NOMO-1 treated with DMSO at 0.1 percent for 48 hours (cell line): Measurements from ENCODE around the gene AZU1.
A peak's percentile ranks its signal among the peaks of the same experiment; 100 is the strongest.
"Not testable (repeated sequence)": the region's sequence is repeated elsewhere in the genome, so short reads cannot be mapped to it uniquely, and the experiment has no call there.

Source experiments
- DNase-seq: peaks from one replicate; lab custom pipeline; 2025; ENCODE audit not compliant: unreplicated experiment; lab: John Stamatoyannopoulos, UW

AZU1 gene

DNA sequence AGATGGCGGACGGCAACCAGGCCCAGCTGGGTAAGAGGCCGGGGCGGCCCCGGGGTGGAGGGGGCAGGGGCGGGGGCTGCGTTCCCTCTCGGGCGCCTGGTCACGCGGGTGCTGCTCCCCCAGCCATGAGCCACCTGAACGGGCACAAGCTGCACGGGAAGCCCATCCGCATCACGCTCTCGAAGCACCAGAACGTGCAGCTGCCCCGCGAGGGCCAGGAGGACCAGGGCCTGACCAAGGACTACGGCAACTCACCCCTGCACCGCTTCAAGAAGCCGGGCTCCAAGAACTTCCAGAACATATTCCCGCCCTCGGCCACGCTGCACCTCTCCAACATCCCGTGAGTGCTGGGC, 19.2 kb upstream of the AZU1 start:
- no peak for DNase-seq

DNA sequence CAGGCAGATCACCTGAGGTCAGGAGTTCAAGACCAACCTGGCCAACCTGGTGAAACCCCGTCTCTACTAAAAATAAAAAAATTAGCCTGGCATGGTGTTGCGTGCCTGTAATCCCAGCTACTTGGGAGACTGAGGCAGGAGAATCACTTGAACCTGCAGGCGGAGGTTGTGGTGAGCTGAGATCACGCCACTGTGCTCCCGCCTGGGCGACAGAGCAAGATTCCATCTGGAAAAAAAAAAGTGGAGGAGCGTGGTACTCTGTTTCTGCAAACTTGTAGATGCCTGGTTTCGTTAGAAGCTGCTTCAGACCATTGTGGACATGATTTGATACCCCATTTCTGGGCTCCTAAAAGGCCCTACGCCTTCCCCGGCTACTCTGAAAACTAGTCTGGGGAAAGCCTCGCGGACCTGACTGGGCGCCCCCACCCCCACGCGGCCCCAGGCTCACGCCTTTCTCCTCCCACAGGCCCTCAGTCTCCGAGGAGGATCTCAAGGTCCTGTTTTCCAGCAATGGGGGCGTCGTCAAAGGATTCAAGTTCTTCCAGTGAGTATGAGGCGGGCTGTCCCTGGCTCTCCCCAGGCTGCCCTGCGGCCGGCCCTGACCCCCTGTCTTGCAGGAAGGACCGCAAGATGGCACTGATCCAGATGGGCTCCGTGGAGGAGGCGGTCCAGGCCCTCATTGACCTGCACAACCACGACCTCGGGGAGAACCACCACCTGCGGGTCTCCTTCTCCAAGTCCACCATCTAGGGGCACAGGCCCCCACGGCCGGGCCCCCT, 17.4 kb upstream of the AZU1 start:
- no peak for DNase-seq

DNA sequence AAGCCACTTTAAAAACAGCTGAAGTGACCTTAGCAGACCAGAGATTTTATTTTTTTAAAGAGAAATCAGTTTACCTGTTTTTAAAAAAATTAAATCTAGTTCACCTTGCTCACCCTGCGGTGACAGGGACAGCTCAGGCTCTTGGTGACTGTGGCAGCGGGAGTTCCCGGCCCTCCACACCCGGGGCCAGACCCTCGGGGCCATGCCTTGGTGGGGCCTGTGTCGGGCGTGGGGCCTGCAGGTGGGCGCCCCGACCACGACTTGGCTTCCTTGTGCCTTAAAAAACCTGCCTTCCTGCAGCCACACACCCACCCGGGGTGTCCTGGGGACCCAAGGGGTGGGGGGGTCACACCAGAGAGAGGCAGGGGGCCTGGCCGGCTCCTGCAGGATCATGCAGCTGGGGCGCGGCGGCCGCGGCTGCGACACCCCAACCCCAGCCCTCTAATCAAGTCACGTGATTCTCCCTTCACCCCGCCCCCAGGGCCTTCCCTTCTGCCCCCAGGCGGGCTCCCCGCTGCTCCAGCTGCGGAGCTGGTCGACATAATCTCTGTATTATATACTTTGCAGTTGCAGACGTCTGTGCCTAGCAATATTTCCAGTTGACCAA, 16.7 kb upstream of the AZU1 start:
- DNase-seq: no peak

DNA sequence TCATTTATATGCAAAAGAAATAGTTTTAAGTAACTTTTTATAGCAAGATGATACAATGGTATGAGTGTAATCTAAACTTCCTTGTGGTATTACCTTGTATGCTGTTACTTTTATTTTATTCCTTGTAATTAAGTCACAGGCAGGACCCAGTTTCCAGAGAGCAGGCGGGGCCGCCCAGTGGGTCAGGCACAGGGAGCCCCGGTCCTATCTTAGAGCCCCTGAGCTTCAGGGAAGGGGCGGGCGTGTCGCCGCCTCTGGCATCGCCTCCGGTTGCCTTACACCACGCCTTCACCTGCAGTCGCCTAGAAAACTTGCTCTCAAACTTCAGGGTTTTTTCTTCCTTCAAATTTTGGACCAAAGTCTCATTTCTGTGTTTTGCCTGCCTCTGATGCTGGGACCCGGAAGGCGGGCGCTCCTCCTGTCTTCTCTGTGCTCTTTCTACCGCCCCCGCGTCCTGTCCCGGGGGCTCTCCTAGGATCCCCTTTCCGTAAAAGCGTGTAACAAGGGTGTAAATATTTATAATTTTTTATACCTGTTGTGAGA, 16.1 kb upstream of the AZU1 start:
- no peak for DNase-seq

DNA sequence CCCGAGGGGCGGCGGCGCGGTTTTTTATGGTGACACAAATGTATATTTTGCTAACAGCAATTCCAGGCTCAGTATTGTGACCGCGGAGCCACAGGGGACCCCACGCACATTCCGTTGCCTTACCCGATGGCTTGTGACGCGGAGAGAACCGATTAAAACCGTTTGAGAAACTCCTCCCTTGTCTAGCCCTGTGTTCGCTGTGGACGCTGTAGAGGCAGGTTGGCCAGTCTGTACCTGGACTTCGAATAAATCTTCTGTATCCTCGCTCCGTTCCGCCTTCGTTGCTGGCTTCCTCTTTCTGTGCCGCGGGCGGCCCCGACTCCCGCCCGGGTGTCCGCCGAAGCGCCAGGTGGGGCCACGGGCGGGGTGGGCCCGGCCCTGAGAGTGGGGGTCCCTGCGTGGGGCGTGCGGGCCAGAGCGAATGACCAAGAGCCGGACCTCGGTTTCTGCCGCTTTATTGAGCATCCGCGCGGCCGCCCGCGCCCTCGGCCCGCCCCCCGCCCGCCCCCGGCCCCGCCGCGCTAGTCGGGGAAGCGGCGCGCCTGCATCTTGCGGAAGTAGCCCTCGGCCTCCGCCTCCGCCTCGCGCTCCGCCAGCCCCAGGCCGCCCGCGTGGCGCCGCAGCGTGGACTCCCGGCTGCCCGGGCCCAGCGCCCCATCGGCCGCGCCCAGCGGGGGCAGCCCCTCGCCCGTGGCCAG, 15.4 kb upstream of the AZU1 start:
- DNase-seq: no peak

DNA sequence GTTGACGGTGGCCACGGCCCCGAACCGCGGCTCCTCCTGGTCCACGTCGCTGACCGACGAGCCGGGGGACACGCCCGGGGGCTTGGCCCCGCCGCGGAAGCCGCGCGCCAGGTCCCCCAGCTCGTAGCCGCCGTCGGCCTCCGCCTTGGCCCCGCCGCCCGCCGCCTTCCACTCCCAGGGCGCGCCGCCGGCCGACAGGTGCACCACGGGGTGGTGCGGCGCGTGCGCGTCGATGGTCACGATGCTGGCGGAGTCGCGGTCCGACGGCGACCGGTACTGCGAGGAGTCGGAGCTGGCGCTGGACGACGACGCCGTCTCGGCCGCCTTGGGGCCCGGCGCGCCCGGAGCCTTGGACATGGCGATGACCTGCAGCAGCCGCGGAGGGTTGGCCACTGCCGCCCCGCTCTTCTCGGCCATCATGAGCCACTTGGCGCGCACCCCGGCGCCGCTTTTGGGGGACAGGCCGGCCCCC, 14.9 kb upstream of the AZU1 start:
- no peak for DNase-seq

DNA sequence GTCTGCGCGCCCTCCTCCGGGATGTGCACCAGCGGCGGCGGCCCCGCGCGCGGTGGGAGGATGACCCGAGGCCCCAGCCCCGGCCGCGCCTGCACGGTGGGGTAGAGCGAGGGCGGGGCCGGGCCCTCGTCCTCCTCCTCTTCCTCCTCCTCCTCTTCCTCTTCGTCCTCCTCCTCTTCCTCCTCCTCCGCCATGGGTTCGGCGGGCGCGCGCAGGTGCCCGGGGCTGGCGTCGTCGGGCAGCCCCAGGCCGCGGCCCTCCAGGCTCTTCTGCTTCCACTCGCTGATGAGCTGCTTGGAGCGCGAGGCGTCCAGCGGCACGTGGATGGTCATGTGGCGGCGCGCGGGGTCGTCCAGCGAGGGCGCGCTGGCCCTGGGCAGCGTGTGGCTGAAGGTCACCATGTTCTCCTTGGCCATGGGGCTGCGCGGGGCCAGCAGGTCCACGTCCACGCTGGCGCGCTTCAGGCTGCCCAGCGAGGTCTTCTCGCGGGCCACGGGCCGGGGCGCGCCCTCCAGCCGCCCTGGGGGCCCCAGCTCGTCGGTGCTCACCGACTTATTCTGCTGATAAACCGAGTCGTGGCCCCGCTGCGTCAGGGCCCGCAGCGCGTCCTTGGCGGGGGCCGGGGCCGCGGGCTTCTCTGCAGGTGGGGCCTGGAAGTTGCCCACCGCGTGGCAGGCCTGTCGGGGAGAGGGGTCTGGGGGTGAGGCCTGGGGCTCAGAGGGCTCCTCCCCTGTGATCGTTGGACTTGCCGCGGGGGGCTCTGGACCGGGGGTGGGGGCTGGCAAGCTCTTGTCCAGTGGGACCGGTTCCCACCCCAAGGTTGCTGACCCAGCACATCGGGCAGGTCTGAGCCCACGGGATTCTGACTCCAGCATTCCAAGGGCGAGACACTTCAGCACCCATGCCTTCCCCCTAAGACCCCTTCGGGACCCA, 14.2 kb upstream of the AZU1 start:
- no peak for DNase-seq

DNA sequence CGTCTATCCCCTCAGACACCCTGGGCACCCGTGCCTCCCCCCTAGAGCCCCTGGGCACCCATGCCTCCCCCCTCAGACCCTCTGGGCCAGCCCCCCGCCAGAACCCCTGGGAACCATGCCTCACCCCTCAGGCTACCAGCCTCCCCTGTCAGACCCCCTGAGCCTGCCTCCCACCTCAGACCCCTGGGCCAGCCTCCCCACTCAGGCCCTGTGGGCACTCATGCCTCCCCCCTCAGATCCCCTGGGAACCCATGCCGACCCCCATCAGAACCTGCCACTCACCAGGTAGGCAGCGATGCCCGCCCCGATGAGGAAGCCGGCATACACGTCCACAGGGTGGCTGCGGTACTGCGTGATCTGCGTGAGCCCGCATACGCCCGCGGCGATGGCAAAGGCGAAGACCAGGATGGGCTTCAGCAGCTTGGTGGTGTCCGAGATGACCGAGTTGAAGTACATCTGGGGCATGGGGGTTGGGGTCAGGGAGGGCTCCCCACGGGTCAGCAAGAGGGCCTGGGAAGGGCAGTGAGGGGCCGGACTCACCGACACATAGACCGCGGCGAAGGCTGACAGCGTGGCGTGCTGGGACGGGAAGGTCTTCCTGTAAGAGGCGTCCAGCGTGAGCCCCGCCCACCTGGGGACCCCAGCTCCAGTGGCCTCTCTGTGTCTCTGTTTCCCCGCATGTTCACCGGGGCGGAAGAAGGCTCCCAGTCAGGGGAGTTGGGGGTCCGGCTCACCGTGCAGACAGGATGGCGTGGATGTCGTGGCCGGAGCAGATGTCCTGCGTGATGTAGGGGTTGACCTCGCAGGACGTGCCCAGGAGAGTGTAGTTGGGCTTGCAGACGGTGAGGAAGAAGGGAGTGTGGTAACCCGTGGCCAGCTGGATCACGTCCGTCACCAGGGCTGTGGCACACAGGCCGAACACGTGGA, 13.2 kb upstream of the AZU1 start:
- DNase-seq: no peak

DNA sequence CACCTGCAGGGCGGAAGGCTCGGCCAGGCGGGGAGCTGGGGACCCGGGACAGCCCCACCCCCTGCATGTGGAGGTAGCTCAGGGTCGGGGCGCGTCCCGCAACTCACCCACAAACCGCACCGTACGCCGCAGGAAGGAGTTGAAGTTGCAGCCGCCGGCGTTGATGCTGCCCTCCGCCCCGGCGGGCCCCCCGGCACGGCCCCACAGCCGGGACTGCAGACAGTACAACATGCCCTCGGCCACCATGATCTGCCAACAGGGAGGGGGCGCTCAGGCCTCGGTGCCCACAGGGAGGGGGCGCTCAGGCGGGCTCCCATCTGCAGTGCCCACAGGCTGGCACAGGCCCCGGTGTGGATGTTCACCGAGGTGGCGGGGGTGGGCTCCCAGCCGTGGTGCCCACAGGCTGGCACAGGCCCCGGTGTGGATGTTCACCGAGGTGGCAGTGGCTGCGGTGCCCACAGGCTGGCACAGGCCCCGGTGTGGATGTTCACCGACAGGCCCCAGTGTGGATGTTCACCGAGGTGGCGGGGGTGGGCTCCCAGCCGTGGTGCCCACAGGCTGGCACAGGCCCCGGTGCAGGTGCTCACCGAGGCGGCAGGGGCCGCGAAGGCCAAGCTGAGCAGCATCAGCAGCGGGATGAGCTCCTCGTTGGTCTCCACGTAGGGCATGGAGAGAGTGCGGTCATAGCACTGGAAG, 12.4 kb upstream of the AZU1 start:
- DNase-seq: no peak

DNA sequence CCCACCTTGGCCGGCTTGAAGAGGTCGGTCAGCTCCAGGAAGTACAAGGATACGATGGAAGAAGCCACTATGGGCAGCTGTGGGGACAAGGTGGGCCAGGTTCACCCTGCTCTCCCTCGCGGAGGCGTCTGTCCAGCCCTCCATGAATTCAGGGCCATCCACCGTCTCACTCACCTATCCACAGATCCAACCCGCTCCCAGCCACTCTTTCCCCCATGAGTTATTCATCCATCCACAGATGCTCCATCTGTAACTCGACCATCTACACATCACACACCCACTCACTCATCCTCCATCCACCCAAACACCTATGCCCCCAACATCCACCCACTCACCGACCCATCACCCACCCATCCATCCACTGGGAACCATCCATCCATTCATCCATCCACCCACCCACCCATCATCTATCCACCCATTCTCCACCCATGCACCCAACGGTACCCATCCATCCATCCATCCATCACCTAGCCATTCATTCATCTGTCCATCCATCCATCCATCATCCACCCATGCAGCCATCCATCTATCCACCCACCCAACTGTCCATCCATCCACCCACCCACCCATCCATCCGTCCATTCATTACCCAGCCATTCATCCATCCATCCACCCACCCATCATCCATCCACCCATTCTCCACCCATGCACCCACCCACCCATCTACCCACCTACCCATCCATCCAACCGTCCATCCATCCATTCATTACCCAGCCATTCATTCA, 11.7 kb upstream of the AZU1 start:
- DNase-seq: no peak

DNA sequence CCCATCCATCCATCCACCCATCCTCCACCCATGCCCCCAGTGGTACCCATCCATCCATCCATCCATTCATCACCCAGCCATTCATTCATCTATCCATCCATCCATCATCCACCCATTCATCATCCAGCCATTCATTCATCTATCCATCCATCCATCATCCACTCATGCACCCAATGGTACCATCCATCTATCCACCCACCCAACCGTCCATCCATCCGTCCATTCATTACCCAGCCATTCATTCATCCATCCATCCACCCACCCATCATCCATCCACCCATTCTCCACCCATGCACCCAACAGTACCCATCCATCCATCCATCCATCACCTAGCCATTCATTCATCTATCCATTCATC, 11.2 kb upstream of the AZU1 start:
- no peak for DNase-seq

DNA sequence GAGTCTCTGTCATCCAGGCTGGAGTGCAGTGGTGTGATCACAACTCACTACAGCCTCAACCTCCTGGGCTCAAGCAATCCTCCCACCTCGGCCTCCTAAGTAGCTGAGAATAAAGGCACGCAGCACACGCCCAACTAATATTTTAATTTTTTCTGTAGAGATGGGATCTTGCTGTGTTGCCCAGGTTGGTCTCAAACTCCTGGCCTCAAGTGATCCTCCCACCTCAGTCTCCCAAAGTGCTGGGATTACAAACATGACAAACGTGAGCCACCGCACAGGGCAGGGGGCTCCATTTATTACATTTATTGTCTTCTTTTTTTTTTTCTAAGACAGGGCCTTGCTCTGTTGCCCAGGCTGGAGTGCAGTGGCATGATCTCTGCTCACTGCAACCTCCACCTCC, 7.4 kb upstream of the AZU1 start:
- not testable (repeated sequence) for DNase-seq

DNA sequence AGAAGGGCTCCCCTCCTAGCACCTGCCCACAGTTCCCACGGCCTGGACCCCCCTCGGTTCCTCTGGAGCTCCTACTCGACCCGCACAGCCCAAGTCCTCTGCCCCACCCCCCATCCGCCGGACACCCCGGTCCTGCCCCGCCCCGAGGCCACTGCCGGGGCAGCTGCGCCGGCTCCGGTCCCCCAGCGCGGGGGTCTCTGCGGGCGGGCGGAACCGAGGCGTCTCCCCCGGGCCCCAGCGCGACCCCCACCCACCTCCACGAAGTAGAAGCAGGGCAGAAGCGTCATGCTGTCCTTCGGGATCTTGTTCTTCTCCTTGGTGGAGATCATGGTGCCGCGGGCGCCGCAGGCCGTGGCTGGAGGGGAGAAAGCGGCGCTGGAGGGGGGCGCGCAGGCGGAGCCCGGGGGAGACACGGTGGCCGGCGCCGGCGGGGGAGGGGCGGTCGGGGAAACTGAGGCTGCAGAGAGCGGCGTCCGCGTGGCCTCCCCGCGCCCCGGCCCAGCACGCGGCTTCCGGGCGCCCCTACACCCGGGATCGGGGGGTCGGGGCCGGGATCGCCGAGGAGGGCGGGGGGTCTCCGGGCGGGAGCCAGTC, 6.3 kb upstream of the AZU1 start:
- no peak for DNase-seq

DNA sequence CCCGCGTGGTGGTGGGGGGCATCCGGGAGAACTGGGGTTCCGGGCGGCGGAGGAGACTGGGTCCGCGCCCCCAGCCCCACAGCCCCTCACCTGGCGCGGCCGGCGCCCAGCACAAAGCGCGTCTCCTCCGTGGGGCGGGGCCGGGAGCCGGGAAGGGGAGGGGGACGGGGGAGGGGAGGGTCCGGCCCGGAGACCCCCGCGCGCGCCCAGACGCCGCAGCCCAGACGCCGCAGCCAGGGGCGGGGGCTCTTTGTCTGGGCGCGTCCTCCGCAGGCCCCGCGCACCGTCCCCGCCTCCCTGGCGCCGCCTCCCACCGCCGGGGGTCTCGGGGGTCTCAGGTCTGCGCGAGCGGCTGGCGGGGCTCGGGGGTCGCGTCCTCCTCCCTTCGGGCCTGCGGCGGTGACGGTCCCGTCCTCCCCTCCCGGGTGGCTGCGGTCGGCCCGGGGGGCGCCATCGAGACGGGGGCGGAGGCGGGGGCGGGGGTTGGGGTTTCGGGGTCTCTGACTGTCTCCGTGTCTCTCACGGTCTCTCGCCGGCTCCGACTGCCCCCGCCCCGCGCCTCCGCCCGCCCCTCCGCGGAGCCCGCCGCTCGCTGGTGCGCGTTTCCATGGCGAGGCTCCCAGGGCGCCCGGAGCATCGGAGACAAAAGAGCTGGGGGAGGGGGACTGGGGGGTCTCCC, 5.7 kb upstream of the AZU1 start, which contains the start of gene PLPPR3:
PLPPR3 (minus strand) TSS at position 131 of the 679 bp plus-strand sequence. CDS start 396 bp downstream, outside the sequence.
- peak; percentile 59 for DNase-seq

DNA sequence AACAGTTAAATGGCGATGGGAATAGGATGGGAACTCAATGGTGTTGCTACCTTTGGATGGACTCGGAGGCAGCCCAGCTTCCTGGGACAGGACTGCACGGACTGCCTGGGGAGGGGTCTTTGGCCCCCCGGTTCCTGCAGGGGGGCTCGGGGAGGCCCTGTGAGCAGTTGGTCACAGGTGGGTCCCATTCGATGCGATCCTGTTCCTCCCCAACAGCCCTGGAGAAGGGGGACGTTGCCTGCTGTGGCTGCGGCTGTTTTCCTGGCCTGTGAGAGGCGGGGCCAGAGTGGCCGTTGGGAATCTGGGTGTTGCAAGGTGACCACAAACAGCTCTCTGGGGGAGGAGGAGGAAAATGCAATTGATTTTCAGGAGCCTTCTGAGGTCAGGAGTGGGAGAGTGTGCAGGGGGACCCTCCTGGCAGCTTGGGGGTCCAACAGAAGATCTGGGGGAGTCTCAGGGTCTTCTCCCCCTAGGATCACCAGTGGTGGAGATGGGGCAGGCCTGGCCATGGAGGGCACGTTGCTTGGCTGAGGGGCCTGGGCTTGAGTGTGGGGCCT, 4.0 kb upstream of the AZU1 start:
- peak; percentile 46 for DNase-seq

DNA sequence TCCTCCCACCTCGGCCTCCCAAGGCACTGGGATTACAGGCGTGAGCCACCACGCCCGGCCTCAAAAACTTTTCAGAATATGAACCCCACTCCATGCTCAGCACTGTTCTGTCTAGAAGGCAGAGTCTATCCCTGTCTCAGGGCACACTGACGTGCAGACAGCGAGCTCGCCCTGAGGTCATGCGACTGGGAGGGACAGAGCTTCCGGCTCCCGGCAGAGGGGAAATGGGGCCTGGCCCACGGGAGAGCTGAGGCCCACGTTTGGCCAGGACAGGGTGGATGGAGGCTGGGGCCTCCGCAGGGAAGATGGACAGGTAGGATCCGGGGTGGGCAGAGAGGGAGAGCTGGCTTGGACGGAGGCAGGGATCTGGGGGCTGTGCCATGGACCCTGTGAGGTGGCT, 2.8 kb upstream of the AZU1 start:
- peak; percentile 64 for DNase-seq
